ENCODE results near the gene PPARG.

Gene PPARG

GRCh38 chr3:12312010-12312409, 23.1 kb downstream of the PPARG start:
- DNase-seq (ENCODE audit: low read depth in 2 of 2) = no peak

GRCh38 chr3:12313519-12313918, 24.6 kb downstream of the PPARG start:
- no peak for DNase-seq (ENCODE audit: low read depth in 2 of 2)

- DNase-seq (ENCODE audit: low read depth in 2 of 2) = no peak
These were observed 27.4 kb downstream of the PPARG start for GRCh38 chr3:12316253-12316652.

- DNase-seq (ENCODE audit: low read depth in 2 of 2) = no peak
These were observed 28.0 kb downstream of the PPARG start for GRCh38 chr3:12316729-12317351.

GRCh38 chr3:12317914-12318313, 29.0 kb downstream of the PPARG start:
- no peak for DNase-seq (ENCODE audit: low read depth in 2 of 2)

GRCh38 chr3:12318758-12319621, 30.1 kb downstream of the PPARG start:
- DNase-seq (ENCODE audit: low read depth in 2 of 2) = no peak

- DNase-seq (ENCODE audit: low read depth in 2 of 2) = no peak
These were observed 32.1 kb downstream of the PPARG start for GRCh38 chr3:12321015-12321414.

- DNase-seq (ENCODE audit: low read depth in 2 of 2) = no peak
These were observed 34.4 kb downstream of the PPARG start for GRCh38 chr3:12323237-12323636.

GRCh38 chr3:12325586-12326515, 37.0 kb downstream of the PPARG start:
- DNase-seq (ENCODE audit: low read depth in 2 of 2) = no peak

GRCh38 chr3:12327021-12327420, 38.2 kb downstream of the PPARG start:
- DNase-seq (ENCODE audit: low read depth in 2 of 2) = no peak

GRCh38 chr3:12328132-12328836, 39.4 kb downstream of the PPARG start:
- DNase-seq (ENCODE audit: low read depth in 2 of 2) = no peak

GRCh38 chr3:12328837-12329462, 40.1 kb downstream of the PPARG start:
- no peak for DNase-seq (ENCODE audit: low read depth in 2 of 2)

GRCh38 chr3:12334786-12335185, 45.9 kb downstream of the PPARG start:
- no peak for DNase-seq (ENCODE audit: low read depth in 2 of 2)

- DNase-seq (ENCODE audit: low read depth in 2 of 2) = no peak
These were observed 46.6 kb downstream of the PPARG start for GRCh38 chr3:12335421-12335820.

GRCh38 chr3:12336099-12336498, 47.2 kb downstream of the PPARG start:
- DNase-seq (ENCODE audit: low read depth in 2 of 2) = no peak

- no peak for DNase-seq (ENCODE audit: low read depth in 2 of 2)
These were observed 50.0 kb downstream of the PPARG start for GRCh38 chr3:12338595-12339546.

- DNase-seq (ENCODE audit: low read depth in 2 of 2) = no peak
These were observed 51.0 kb downstream of the PPARG start for GRCh38 chr3:12339701-12340480.

- no peak for DNase-seq (ENCODE audit: low read depth in 2 of 2)
These were observed 51.6 kb downstream of the PPARG start for GRCh38 chr3:12340506-12340905.

GRCh38 chr3:12342151-12342550, 53.3 kb downstream of the PPARG start:
- DNase-seq (ENCODE audit: low read depth in 2 of 2) = no peak
